ENCODE data around the gene C19orf12.

C19orf12 gene

DNA sequence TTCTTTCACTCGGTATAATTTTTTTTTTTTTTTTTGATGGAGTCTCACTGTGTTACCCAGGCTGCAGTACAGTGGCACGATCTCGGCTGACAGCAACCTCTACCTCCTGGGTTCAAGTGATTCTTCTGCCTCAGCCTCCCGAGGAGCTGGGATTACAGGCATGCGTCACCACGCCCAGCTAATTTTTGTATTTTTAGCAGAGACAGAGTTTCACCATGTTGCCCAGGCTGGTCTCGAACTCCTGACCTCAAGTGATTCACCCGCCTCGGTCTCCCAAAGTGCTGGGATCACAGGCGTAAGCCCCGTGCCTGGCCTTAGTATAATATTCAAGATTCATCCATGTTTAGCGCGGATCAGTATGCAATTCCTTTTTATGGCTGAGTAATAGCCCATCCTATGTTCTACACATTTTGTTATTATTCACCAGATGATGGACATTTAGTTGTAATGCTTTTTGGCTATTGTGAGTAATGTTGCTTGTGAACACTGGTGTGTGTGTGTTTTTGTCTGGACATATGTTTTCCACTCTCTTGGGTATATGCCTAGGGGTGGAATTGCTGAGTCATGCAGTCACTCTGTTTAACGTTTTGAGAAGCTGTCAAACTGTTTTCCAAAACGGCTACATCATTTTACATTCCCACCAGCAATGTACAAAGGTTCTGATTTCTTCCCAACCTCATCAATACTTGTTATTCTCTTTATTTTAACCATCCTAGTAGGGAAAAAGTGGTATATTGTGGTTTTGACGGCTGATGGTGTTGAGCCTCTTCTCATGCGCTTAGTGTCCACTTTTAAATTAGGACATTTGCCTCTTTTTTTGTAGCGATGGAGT lies 26.9 kb downstream of the C19orf12 start:
- Histone ChIP-seq H3K79me2 (ENCODE audit: control insufficient read depth, low read length) (no peaks in the 10 kb centered on the region), H3K4me1 (ENCODE audit: control insufficient read depth, low read length) (no peaks in the 10 kb centered on the region), H3K4me2 (ENCODE audit: low read length) (no peak overlapping the region), H3F3A (ENCODE audit: control insufficient read depth, insufficient read depth) (no peaks in the 10 kb centered on the region), H4K20me1 (ENCODE audit: control insufficient read depth, insufficient read depth, low read depth, low read length) (no peaks in the 10 kb centered on the region), H3K9me3 (ENCODE audit: control insufficient read depth, insufficient read depth, low read length) (peaks cover 4% of the 10 kb centered on the region; the same call in 1 of the 2 replicates), H3K9me2 (replicated peaks; ENCODE audit: control insufficient read depth, low read length) (no peaks in the 10 kb centered on the region), H3K27ac (ENCODE audit: low read depth, low read length) (no peak overlapping the region), H3K36me3 (ENCODE audit: control insufficient read depth, low read length) (no peaks in the 10 kb centered on the region), H3K27me3 (ENCODE audit: control insufficient read depth, low read length) (peaks cover 2% of the 10 kb centered on the region; the same call in 1 of the 2 replicates), H3K4me3 (ENCODE audit: low read length) (no peak overlapping the region)
- no peak for TF ChIP-seq EZH2phosphoT487 (IDR thresholded peaks at IDR 0.05; ENCODE audit: borderline replicate concordance, low read length)
- TF ChIP-seq, protein P1, sequence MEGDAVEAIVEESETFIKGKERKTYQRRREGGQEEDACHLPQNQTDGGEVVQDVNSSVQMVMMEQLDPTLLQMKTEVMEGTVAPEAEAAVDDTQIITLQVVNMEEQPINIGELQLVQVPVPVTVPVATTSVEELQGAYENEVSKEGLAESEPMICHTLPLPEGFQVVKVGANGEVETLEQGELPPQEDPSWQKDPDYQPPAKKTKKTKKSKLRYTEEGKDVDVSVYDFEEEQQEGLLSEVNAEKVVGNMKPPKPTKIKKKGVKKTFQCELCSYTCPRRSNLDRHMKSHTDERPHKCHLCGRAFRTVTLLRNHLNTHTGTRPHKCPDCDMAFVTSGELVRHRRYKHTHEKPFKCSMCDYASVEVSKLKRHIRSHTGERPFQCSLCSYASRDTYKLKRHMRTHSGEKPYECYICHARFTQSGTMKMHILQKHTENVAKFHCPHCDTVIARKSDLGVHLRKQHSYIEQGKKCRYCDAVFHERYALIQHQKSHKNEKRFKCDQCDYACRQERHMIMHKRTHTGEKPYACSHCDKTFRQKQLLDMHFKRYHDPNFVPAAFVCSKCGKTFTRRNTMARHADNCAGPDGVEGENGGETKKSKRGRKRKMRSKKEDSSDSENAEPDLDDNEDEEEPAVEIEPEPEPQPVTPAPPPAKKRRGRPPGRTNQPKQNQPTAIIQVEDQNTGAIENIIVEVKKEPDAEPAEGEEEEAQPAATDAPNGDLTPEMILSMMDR (IDR thresholded peaks at IDR 0.05; ENCODE audit: low read depth, low read length, poor library complexity, severe bottlenecking), result no peak

DNA sequence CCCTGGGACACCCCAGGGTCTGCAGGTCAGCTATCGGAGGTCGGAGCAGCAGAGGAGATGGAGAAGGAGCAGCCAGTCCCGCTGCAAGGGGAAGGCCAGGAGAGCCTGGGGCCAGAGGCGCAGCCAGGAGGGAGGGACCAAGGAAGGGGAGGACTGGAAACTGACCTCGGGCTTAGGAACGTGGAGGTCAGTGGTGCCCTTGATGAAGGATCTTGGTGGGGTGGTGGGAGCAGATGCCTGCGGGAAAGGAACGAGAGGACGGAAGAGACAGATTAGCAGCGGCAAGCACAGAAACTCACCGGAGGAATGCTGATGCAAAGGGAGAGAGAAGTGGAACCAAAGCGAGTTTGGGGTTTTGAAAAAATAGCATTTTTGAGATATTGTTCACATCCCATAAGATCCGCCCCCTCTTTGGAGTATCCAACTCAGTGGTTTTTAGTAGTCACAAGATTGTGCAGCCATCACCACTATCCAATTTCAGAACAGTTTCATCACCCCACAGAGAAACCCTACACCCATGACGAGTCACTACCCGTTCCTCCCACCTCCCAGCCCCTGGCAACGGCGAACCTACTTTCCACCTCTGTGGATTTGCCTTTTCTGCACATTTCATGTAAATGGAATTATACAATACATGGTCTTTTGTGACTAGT lies 27.7 kb downstream of the C19orf12 start:
- Histone ChIP-seq H3K27ac (ENCODE audit: low read depth, low read length) (no peak overlapping the region), H3K36me3 (ENCODE audit: control insufficient read depth, low read length) (no peaks in the 10 kb centered on the region), H3K4me3 (ENCODE audit: low read length) (no peak overlapping the region), H3K4me1 (ENCODE audit: control insufficient read depth, low read length) (no peaks in the 10 kb centered on the region), H4K20me1 (ENCODE audit: control insufficient read depth, insufficient read depth, low read depth, low read length) (no peaks in the 10 kb centered on the region), H3K4me2 (ENCODE audit: low read length) (no peak overlapping the region), H3K79me2 (ENCODE audit: control insufficient read depth, low read length) (no peaks in the 10 kb centered on the region), H3K27me3 (ENCODE audit: control insufficient read depth, low read length) (peaks cover 4% of the 10 kb centered on the region; the same call in 1 of the 2 replicates), H3F3A (ENCODE audit: control insufficient read depth, insufficient read depth) (no peaks in the 10 kb centered on the region), H3K9me2 (replicated peaks; ENCODE audit: control insufficient read depth, low read length) (no peaks in the 10 kb centered on the region), H3K9me3 (ENCODE audit: control insufficient read depth, insufficient read depth, low read length) (peaks cover 4% of the 10 kb centered on the region; the same call in 1 of the 2 replicates)
- no peak for TF ChIP-seq EZH2phosphoT487 (IDR thresholded peaks at IDR 0.05; ENCODE audit: borderline replicate concordance, low read length)
- TF ChIP-seq, protein P1 (IDR thresholded peaks at IDR 0.05; ENCODE audit: low read depth, low read length, poor library complexity, severe bottlenecking), result no peak

DNA sequence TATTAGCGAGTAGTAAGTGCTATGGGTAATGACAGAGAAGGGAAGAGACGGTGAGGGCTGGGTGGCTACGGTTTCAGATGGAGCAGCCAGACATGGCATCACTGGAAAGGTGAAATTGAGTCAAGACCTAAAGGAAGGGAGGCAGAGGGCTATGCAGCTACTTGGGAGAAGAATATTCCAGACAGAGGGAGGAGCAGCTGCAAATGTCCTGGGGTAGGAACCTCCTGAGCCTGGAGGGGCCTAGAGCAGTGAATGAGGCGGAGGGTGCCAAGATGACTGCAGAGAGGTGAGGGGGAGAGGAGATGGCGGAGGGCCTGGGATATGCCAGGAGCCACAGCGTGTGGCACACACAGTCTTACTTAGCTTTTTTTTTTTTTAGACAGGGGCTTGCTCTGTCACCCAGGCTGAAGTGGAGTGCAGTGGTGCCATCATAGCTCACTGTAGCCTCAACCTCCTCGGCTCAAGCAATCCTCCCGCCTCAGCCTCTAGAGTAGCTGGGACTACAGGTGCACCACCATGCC lies 28.7 kb downstream of the C19orf12 start:
- Histone ChIP-seq H3K9me2 (replicated peaks; ENCODE audit: control insufficient read depth, low read length) (no peaks in the 10 kb centered on the region), H3K27me3 (ENCODE audit: control insufficient read depth, low read length) (peaks cover 4% of the 10 kb centered on the region; the same call in 1 of the 2 replicates), H4K20me1 (ENCODE audit: control insufficient read depth, insufficient read depth, low read depth, low read length) (no peaks in the 10 kb centered on the region), H3F3A (ENCODE audit: control insufficient read depth, insufficient read depth) (no peaks in the 10 kb centered on the region), H3K36me3 (ENCODE audit: control insufficient read depth, low read length) (no peaks in the 10 kb centered on the region), H3K4me3 (ENCODE audit: low read length) (no peak overlapping the region), H3K4me2 (ENCODE audit: low read length) (no peak overlapping the region), H3K27ac (ENCODE audit: low read depth, low read length) (no peak overlapping the region), H3K9me3 (ENCODE audit: control insufficient read depth, insufficient read depth, low read length) (peaks cover 4% of the 10 kb centered on the region; the same call in 1 of the 2 replicates), H3K4me1 (ENCODE audit: control insufficient read depth, low read length) (no peaks in the 10 kb centered on the region), H3K79me2 (ENCODE audit: control insufficient read depth, low read length) (no peaks in the 10 kb centered on the region)
- no peak for TF ChIP-seq EZH2phosphoT487 (IDR thresholded peaks at IDR 0.05; ENCODE audit: borderline replicate concordance, low read length)
- TF ChIP-seq, protein P1 (IDR thresholded peaks at IDR 0.05; ENCODE audit: low read depth, low read length, poor library complexity, severe bottlenecking), result no peak

All from DOHH2 (cell line).